GM19452 (cell line): ENCODE data around the gene HIGD2B.
"Not testable (repeated sequence)": the region's sequence is repeated elsewhere in the genome, so short reads cannot be mapped to it uniquely, and the experiment has no call there.

Experiments
- ATAC-seq: cut with Tn5 transposase; IDR thresholded peaks from one replicate; pipeline ENCODE4 v1.9.1; 2021; ENCODE audit not compliant: unreplicated experiment

Gene HIGD2B, protein sequence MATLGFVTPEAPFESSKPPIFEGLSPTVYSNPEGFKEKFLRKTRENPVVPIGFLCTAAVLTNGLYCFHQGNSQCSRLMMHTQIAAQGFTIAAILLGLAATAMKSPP

GRCh38 chr15:72685925-72686794 is at the start of gene HIGD2B, which contains the start of gene BBS4:
HIGD2B (minus strand) TSS chr15:72686182; CDS start chr15:72676374, 9,808 bp downstream.
BBS4 (plus strand) TSS chr15:72686207; CDS start chr15:72686228, 21 bp downstream.
- peak; percentile 98 for ATAC-seq

- ATAC-seq = no peak
Observed at GRCh38 chr15:72735111-72735510, 49.1 kb upstream of the HIGD2B start.

DNA sequence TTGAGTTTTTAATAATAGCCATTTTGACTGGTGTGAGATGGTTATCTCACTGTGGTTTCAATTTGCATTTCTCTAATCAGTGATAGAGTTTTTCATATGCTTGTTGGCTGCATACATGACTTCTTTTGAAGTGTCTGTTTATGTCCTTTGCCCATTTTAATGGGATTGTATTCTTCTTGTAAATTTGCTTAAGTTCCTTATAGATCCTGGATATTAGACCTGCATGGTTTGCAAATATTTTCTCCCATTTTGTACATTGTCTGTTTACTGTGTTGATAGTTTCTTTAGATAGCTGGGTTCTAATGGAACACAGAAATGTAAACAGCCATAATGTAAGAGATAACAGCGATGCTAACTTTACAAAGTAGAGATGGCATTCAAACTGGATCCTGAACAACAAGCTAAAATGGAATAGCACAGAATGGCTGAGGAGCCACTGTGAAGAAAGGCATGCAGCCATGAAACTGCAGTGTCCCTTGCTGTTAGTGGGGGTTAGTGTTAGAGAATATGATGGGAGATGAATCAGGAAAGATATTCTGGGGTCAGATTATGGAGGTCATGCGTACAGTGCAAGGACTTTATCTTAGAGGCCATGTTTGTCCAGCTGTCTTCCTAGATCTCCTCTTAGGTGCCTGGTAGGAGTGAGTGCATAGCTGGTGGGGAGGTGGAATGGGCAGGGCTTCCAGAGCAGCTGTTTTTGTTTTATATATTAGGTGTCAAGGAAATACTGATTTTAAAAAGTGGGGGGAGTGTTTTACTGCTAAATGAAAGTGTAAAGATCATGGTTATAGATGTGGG is 48.2 kb upstream of the HIGD2B start:
- no peak for ATAC-seq

DNA sequence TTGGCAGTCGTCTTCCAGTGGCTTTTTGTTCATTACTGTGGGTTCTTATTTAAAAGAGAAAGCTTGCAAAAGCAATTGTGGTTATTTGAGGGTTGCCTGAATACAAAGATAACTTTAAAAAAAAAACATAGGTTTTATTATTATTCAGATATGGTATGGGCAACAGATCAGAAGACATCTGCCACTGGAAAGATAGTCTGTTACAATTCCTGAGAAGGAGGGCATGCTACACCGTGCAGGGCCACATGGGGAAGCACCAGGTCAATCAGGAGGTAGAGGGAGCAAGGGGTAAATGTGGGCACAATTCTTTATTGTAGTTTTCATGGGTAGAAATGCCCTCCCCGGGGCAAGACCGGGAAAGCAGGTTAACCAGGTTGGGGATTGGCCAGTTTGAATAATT is 46.5 kb upstream of the HIGD2B start:
- no peak for ATAC-seq

DNA sequence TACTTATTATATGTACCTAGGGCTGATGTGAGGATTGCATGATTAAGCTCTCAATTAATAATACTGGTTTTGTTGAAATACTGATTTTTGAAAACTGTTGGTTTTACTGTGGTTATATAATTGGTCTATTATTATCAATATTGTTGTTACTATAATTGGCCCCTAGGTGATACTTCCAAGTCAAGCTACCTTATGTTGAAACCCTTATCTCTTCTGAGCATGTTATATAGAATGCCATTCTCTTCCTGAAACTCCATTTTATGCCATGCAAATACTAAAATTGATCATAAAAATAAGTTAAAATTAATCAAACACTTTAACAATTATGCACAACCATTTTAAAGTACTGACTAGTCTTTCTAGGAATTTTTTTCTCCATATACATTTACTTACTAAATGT is 46.1 kb upstream of the HIGD2B start:
- ATAC-seq = no peak

GRCh38 chr15:72728821-72729220 is 42.8 kb upstream of the HIGD2B start:
- no peak for ATAC-seq

GRCh38 chr15:72728249-72728648 is 42.3 kb upstream of the HIGD2B start:
- not testable (repeated sequence) for ATAC-seq

DNA sequence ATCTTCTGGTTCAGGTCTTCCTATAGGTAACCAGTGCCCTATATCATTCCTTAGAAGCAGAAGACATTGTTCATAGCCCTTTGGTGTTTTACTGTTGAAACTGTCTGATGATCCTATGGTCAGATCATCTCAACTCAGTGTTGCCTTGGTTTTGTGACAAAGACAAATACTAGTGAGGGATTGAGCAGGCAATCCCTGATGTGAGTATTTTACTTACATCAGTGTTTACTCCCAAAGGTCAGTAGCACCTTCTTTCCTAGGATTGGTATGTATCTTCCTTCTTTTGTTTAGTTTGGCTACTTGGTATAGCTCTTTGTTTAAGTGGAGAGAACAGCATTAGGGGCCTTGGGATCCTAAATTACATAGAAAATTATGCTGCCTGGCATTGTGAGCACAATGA is 41.2 kb upstream of the HIGD2B start:
- no peak for ATAC-seq

- ATAC-seq = not testable (repeated sequence)
Observed at GRCh38 chr15:72725851-72726250, 39.9 kb upstream of the HIGD2B start.

- no peak for ATAC-seq
Observed at GRCh38 chr15:72725446-72725845, 39.5 kb upstream of the HIGD2B start.

DNA sequence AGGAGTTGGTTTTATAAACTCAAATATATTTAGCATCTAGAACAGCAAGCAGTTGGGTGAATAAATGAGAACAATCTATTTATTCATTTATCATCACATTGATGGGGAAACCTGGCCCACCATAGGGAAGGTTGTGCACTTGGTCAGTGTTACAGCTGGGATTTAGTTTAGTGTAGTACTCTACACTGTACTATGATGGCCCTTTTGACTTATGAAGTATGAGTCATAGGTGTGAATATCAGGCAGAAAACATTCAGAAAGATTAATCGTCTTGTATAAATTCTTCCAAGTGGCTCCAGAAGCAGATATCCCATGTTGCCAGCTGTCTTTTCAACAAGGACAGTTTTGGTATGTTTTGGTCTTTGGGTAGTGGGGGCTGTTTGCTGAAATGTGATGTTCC is 38.0 kb upstream of the HIGD2B start:
- ATAC-seq = no peak

DNA sequence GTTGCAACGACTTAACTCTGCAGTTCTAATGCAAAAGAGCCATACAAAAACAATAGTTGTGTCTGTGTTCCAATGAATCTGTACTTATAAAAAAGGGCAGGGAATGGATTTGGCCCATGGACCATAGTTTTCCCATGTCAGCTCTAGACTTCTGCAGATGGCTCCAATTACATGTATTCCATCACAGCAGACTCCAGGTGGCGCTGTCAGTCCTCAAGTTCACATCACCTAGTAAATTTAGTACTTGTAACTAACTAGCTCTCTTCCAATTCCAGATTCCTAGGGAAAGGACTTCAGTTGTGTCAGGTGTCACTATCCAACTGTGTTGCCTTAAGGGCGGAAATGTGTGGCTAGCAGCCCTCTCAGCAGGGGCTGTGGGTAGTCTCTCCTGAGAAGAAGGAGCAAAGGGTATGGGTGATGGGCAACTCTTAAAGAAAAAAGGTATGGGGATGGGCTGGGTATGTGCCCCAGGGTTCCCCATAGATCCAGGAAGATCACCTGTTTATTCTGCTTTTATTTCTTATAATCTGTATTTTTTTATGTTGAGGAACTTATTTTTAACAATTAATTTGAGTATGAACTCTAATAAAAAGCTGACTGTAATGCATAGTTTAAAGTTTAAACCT is 36.2 kb upstream of the HIGD2B start:
- ATAC-seq = no peak

GRCh38 chr15:72708551-72709303 is 22.7 kb upstream of the HIGD2B start:
- ATAC-seq = not testable (repeated sequence)

GRCh38 chr15:72706266-72706665 is 20.3 kb upstream of the HIGD2B start:
- no peak for ATAC-seq

- ATAC-seq = no peak
Observed at GRCh38 chr15:72700076-72700475, 14.1 kb upstream of the HIGD2B start.

- ATAC-seq = no peak
Observed at GRCh38 chr15:72698938-72699337, 13.0 kb upstream of the HIGD2B start.

DNA sequence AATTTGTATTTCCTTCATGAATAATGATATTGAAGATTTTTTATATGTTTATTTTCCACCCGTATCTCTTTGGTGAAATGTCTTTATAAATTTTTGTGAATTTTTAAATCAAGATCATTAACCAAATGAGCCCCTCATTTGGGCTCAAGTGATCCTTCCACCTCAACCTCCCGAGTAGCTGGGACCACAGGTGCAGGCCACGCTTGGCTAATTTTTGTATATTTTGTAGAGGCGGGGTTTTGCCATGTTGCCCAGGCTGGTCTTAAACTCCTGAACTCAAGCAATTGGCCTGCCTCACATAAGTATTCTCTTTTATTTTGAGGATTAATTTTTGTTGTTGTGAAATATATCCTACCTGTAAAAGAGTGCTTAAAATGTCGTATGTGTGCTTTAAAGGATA is 5.0 kb upstream of the HIGD2B start:
- no peak for ATAC-seq

GRCh38 chr15:72688697-72689096 is 2.7 kb upstream of the HIGD2B start:
- ATAC-seq = no peak

DNA sequence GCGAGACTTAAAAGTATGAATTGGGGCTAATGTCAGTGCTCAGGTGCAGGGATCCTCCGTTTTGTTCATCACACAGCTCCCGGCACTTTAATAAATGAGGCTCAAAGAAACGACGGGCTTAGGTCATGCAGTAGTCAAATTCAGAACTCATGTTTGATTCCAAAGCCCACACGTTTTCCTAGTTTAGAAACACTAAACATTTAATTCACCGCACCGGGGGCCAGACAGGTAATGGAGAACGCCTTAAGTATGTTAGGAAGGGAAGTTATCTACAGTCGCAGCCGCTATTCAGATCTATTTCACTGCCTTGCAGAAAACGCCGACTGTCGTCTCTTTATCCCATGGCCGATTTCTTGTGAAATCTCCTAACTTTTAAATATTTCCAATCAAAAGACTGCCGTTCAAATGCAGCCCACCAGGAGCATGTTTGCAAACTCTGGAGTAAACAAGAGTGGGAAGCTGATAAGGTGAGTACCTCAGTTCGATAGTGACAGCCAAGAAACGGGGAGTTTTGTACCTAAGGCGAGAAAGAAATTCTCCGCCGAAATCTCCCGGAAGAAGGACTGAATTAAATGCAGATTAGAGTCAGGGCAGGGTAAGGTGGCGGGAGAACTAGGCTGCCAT is 569 bp downstream of the HIGD2B start:
- ATAC-seq = no peak

- no peak for ATAC-seq
Observed at GRCh38 chr15:72682772-72683171, 3.2 kb downstream of the HIGD2B start.
